Immature natural killer cell (primary cell): ENCODE data around the gene STYXL2. TPM values are rescaled to one million over a fixed set of nuclear protein-coding genes. Genes with fewer than 3 reads are reported as not detected.
A peak's percentile ranks its signal among the peaks of the same experiment; 100 is the strongest.

Experiments used
- DNase-seq, 3 donors: peaks; one replicate each; pipeline ENCODE4 v3.0.0; 2022; ENCODE audit warnings: mixed read lengths in 1 of 3
- H3K27ac Mint-ChIP-seq, 6 donors: one replicate each; pipeline ENCODE4 v1.8.0; 2020; ENCODE audit warnings: mixed read lengths in 6 of 6, mild to moderate bottlenecking in 5 of 6, inconsistent platforms in 4 of 6, moderate library complexity in 3 of 6
- H3K27me3 Mint-ChIP-seq, 3 donors: one replicate each; pipeline ENCODE4 v1.8.0; 2020 to 2021; ENCODE audit warnings: low read depth in 3 of 3, mild to moderate bottlenecking in 3 of 3, mixed read lengths in 3 of 3, moderate library complexity in 3 of 3, inconsistent platforms in 1 of 3
- H3K36me3 Mint-ChIP-seq, 3 donors: one replicate each; pipeline ENCODE4 v1.8.0; 2020; ENCODE audit warnings: mixed read lengths in 3 of 3, inconsistent platforms in 2 of 3, mild to moderate bottlenecking in 2 of 3
- H3K4me1 Mint-ChIP-seq, 2 donors: one replicate each; pipeline ENCODE4 v1.8.0; 2020; ENCODE audit warnings: inconsistent platforms in 2 of 2, mild to moderate bottlenecking in 2 of 2, mixed read lengths in 2 of 2, moderate library complexity in 1 of 2
- H3K4me3 Mint-ChIP-seq, 5 donors: one replicate each; pipeline ENCODE4 v1.8.0; 2020; ENCODE audit warnings: mild to moderate bottlenecking in 5 of 5, mixed read lengths in 5 of 5, inconsistent platforms in 3 of 5, moderate library complexity in 3 of 5
- H3K9me3 Mint-ChIP-seq, 6 donors: one replicate each; pipeline ENCODE4 v1.8.0; 2020; ENCODE audit warnings: mild to moderate bottlenecking in 6 of 6, mixed read lengths in 6 of 6, inconsistent platforms in 4 of 6, moderate library complexity in 3 of 6
- polyA plus RNA-seq, 3 donors: library from polyadenylated mRNA; unstranded; fragments of 300-500 nt; fragmentation: Illumina TruSeq; gene quantifications; one replicate each; pipeline ENCODE4 v1.2.3, GENCODE V29; 2021

The STYXL2 gene
- polyA plus RNA-seq, 3 donors from 2014 or later, result not detected

DNA sequence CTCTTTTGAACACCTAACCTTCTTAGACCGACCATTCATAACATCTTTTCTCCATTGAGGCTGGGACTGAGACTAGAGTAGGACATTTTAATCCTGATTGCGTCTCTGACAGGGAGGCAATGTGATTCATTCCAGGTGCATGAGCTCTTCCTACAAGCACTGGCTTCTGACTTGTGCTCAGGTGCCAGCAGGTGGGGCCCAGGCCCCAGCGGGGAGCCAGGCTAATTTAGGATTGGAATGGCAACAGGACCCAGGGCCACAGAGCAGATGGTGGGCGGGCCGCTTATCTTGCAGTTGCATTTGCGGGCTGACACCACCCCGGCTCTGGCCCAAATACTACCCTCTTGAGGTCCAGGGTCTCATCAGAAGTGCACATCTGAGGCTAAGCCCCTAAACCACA, 7.8 kb upstream of the STYXL2 start:
- Mint-ChIP-seq H3K36me3 (peaks cover 2 to 9% (median 8%) of the 10 kb centered on the region in 3 donors), H3K27ac (no peak overlapping the region), H3K4me3 (no peak overlapping the region), H3K4me1 (peaks cover 24 to 32% of the 10 kb centered on the region in 2 donors), H3K9me3 (no peaks in the 10 kb centered on the region), H3K27me3 (no peaks in the 10 kb centered on the region)
- no peak for DNase-seq

DNA sequence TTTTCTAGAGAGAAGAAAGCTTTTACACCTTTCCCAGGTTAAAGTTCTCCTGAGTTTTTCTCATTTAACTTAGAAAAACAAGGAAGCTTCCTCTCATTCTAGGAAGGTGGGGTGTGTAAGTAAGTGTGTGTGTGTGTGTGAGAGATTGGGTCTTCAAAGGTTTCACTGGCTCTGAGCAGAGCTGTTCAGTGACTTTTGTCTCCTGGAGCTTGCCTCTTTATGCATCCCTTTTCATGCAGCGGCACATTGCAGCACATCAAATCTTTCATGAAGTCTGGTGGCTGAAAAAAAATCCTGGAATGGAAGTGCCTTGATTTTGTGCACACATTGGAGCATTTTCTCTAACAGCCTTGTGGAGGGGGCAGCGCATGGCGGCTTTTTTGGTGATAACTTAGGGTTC, 7.1 kb upstream of the STYXL2 start:
- no peaks in the 10 kb centered on the region for H3K27me3 Mint-ChIP-seq
- no peaks in the 10 kb centered on the region for H3K9me3 Mint-ChIP-seq
- no peak overlapping the region for H3K4me3 Mint-ChIP-seq
- peaks cover 2 to 6% (median 6%) of the 10 kb centered on the region in 3 donors for H3K36me3 Mint-ChIP-seq
- H3K4me1 Mint-ChIP-seq, result peaks cover 28 to 35% of the 10 kb centered on the region in 2 donors
- DNase-seq, result no peak
- peak overlapping the region in 2 of 6 donors; percentile 46 to 47 for H3K27ac Mint-ChIP-seq

DNA sequence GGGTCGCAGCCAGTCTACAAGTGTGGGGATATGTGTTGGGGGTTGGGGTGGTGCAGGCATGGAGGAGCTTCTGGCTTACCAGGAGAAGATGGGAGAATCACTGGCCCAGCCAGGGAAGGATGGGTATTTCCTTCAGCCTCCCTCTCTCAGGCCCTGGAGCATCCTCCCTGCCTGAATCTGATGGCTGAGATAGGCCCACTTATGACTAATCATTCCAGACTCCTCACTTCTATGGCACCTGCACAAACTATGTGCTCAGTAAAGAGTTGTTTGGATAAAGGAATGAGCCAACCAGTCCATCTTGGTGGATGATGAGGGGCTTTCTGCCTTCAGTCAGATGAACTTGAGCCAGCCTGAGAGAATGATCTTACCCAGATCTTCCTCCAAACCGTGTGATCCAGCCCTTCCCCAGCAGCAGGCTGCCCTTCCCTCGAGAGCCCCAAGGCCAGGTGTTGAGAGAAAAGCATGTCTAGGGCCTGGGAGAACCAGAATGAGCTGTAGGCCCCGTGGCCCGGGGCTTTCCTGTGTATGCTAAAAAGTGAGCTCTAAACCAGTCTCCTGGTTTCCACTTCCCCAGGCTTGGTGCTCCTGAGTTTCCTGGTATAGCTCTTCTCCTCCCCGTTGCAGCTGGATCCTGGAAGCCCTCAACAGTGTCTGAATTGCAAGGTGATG, 5.0 kb upstream of the STYXL2 start:
- DNase-seq, result no peak
- Mint-ChIP-seq H3K27ac (peak overlapping the region in 5 of 6 donors; percentile 17 to 97 (median 93)), H3K27me3 (no peaks in the 10 kb centered on the region), H3K9me3 (no peaks in the 10 kb centered on the region), H3K4me3 (peak overlapping the region in 3 of 5 donors; percentile 16 to 75 (median 22)), H3K36me3 (no peaks in the 10 kb centered on the region), H3K4me1 (peaks cover 37 to 38% of the 10 kb centered on the region in 2 donors)

DNA sequence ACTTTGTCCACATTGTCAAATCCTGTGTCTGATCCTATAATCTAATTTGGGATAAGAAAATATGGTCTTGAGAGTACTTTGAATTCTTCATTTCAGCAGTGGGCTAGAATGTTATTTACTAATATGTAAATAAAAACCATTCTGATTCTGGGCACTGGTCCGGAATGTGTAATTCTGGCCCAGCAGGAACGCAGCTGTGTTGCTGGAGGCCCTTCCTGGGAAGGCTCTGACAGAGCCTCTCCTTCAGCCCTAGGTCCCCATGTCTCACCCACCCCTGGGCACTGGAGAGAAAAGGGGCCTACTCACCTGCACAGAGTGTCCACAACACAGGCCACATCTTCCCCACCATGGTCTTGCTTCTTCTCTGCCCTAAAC, 3.9 kb upstream of the STYXL2 start:
- no peak for DNase-seq
- H3K27me3 Mint-ChIP-seq, result no peaks in the 10 kb centered on the region
- no peaks in the 10 kb centered on the region for H3K9me3 Mint-ChIP-seq
- peak overlapping the region; percentile 28 to 75 (median 60) for H3K4me3 Mint-ChIP-seq
- H3K4me1 Mint-ChIP-seq, result peaks cover 39 to 41% of the 10 kb centered on the region in 2 donors
- no peaks in the 10 kb centered on the region for H3K36me3 Mint-ChIP-seq
- H3K27ac Mint-ChIP-seq, result peak overlapping the region; percentile 85 to 98 (median 94)

DNA sequence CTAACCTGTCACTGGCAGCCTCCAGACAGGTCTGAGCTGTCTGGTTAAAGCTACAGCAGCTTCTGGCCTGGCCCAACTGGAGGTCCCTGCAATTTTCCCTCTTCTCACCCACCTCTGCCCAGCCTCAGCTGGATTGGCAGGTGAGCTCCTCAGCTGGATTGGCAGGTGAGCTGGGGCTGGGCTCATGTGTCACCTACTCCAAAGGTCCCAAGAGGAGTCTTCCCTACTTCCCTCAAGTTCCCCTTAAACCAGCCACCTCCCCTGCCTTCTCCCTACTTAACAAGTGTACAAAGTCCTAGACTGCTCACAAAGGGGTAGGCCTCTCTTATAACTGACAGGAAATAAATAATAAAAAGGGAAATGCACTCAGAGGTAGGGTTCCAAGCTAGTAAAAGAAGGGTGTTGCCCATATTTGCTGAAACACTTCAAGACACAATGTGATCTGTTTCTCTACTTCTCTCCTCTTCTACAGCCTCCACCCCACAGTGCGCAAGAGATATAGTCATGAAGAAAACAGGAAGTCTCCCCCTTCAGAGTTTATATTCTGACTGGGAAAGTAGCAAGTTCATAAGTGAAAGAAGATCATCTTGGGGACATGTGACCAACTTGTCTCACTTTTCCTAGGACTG, 3.4 kb upstream of the STYXL2 start, which contains the start of gene GPA33:
TSS of gene GPA33 (minus strand) at position 64 of the 629 bp plus-strand sequence. CDS start 90 bp downstream, outside the sequence.
- Mint-ChIP-seq H3K27ac (peak within 1 kb of the TSS; percentile 85 to 98 (median 94)), H3K4me1 (peaks cover 44 to 46% of the 10 kb centered on the region in 2 donors), H3K27me3 (no peaks in the 10 kb centered on the region), H3K36me3 (no peaks in the 10 kb centered on the region), H3K4me3 (peak within 1 kb of the TSS; percentile 28 to 75 (median 60)), H3K9me3 (no peaks in the 10 kb centered on the region)
- DNase-seq, result peak; percentile 37 to 58 (median 42)

DNA sequence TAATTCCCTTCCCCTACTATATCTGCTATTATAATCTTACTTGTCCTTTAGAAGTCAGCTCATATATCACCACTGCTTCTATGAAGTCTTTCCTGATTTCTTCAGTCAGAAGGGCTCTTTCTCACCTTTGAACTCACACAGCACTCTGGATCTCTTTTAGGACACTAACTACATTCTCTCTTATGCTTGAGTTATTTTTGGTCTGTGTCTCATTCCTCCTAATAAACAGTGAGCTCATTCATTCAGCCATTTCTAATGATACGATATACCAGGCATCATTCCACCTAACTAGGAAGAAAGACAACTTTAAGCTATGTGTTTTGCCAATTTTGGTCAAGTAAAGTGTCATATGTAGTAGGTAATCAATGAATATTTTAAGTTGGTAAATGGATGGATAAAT, 1.2 kb upstream of the STYXL2 start:
- Mint-ChIP-seq H3K27ac (peak overlapping the region in 4 of 6 donors; percentile 10 to 64 (median 58)), H3K36me3 (no peaks in the 10 kb centered on the region), H3K4me1 (peaks cover 46% of the 10 kb centered on the region in 2 donors), H3K9me3 (no peaks in the 10 kb centered on the region), H3K4me3 (no peak overlapping the region), H3K27me3 (no peaks in the 10 kb centered on the region)
- no peak for DNase-seq

DNA sequence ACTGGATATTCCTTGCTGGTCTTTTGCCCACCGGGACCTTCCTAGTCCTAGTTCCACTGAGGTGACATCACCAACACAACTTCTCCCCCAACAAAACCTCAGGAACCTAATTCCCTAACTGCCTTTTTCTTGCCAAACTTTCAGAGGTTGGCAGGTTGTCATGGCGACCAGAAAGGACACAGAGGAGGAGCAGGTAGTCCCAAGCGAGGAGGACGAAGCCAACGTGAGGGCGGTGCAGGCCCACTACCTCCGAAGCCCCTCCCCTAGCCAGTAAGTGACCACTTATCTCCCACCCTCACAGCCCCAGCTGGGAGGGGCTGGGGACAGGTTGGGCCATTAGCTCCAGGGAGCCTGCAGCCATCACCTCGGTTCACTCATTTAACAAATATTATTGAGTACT, 815 bp downstream of the STYXL2 start:
- no peaks in the 10 kb centered on the region for H3K27me3 Mint-ChIP-seq
- H3K27ac Mint-ChIP-seq, result peak overlapping the region in 2 of 6 donors; percentile 34 to 75
- H3K36me3 Mint-ChIP-seq, result no peaks in the 10 kb centered on the region
- no peak for DNase-seq
- H3K4me3 Mint-ChIP-seq, result no peak overlapping the region
- H3K9me3 Mint-ChIP-seq, result no peaks in the 10 kb centered on the region
- H3K4me1 Mint-ChIP-seq, result peaks cover 32 to 36% of the 10 kb centered on the region in 2 donors

DNA sequence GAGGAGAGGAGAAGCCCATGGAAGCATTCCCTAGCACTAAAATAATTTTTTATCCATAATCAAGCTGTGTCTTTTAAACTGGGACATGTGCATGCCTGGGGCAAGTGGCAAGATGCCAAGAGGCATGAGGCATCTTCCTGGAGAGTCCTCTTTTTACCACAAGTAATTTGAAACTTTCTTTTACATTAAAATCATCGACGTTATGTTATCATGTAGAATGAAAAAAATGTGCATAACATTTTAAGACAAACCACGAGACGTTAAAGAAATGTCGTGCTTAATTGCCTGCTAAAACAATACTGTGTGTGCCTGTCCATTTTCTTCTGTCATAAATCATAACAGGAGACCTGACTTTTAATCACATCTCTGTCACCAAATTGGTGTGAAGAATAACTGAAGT, 1.5 kb downstream of the STYXL2 start:
- Mint-ChIP-seq H3K36me3 (no peaks in the 10 kb centered on the region), H3K27ac (peak overlapping the region in 1 of 6 donors; percentile 9), H3K27me3 (no peaks in the 10 kb centered on the region), H3K4me3 (no peak overlapping the region), H3K4me1 (peaks cover 25 to 29% of the 10 kb centered on the region in 2 donors), H3K9me3 (no peaks in the 10 kb centered on the region)
- DNase-seq, result no peak

DNA sequence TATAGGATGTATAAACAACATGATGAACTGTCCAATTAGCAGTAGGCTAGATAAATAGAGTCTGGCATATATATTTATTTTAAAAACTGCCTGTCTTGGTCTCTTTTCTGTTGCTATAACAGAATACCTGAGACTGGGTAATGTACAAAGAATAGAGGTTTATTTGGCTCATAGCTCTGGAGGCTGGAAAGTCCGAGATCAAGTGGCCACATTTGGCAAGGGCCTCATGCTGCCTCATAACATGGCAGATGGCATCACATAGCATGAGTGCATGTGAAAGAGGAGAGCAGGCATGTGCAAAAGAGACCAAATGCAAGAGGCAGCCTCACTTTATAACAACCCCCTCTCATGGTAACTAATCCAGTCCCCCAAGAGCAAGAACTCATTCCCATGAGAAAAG, 6.0 kb downstream of the STYXL2 start:
- no peak overlapping the region for H3K27ac Mint-ChIP-seq
- no peaks in the 10 kb centered on the region for H3K9me3 Mint-ChIP-seq

DNA sequence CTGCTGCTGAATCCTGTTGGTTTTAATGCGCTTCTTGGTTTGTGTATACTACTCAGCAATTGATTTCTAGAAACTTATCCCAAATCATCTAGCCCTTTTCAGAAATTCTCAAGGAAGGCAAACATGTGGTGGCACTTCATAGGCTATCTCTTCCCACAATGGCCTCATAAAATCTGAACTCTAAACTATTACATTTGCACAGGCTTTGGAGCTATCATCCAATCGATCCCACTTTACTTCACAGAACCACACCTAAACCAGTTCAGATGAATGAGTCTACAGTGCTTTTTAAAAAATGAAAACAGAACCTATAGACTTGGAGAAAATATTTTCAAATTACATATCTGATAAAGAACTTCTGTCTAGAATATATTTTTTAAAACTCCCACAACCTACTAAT, 6.9 kb downstream of the STYXL2 start:
- peaks cover 0 to 3% (median 0%) of the 10 kb centered on the region in 3 donors for H3K27me3 Mint-ChIP-seq
- H3K36me3 Mint-ChIP-seq, result no peaks in the 10 kb centered on the region
- H3K27ac Mint-ChIP-seq, result no peak overlapping the region
- no peak for DNase-seq
- no peak overlapping the region for H3K4me3 Mint-ChIP-seq
- H3K9me3 Mint-ChIP-seq, result no peaks in the 10 kb centered on the region
- peaks cover 22 to 25% of the 10 kb centered on the region in 2 donors for H3K4me1 Mint-ChIP-seq

More for the DNA sequence above, 6.0 kb downstream of the STYXL2 start:
- no peak overlapping the region for H3K4me3 Mint-ChIP-seq
- DNase-seq, result no peak
- H3K4me1 Mint-ChIP-seq, result peaks cover 20 to 24% of the 10 kb centered on the region in 2 donors
- H3K36me3 Mint-ChIP-seq, result no peaks in the 10 kb centered on the region
- peaks cover 0 to 3% (median 0%) of the 10 kb centered on the region in 3 donors for H3K27me3 Mint-ChIP-seq

DNA sequence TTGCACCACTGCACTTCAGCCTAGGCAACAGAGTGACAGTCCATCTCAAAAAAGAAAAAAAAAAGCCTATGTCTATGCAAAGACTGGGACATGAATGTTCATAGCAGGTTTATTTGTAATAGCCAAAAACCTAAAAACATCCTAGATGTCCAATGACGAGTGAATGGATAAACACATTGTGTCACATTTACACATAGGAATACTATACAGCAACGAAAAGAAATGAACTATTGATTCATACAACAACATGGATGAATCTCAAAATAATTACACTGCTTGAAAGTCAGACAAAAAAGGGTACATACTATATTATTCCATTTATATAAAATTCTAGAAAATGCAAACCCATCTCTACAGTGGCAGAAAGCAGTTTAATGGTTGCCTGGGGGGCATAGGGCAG, 7.9 kb downstream of the STYXL2 start:
- Mint-ChIP-seq H3K9me3 (no peaks in the 10 kb centered on the region), H3K27ac (no peak overlapping the region), H3K27me3 (peaks cover 0 to 3% (median 0%) of the 10 kb centered on the region in 3 donors)

DNA sequence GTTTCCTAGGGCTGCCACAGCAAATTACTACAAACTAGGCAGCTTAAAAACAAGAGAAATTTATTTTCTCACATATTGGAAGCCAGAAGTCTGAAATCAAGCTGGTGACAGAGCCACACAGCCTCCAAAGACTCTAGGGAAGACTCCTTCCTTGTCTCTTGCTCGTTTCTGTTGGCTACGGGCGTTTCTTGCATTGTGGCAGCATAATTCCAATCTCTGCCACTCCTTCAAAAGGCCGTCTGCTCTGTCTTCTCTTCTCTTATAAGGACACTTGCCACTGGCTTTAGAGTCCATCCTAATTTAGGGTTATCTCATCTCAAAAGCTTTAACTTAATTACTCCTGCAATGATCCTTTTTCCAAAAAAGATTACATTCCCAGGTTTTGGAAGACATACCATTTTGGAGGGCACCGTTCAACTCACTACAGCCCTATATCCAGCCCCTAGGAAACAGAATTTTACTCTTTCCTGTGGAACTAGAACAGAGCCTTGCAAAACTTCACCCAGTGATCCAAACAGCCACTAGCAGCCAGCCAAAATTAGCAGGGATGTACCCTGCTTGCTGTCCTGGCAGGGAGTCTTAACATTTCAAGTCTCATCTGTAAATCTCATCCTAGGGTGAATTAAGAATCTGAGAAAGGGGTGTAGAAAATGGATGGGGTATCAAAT, 9.2 kb downstream of the STYXL2 start:
- H3K9me3 Mint-ChIP-seq, result no peaks in the 10 kb centered on the region
- H3K36me3 Mint-ChIP-seq, result no peaks in the 10 kb centered on the region
- peaks cover 25 to 26% of the 10 kb centered on the region in 2 donors for H3K4me1 Mint-ChIP-seq
- DNase-seq, result no peak
- H3K27me3 Mint-ChIP-seq, result peaks cover 0 to 3% (median 0%) of the 10 kb centered on the region in 3 donors
- H3K27ac Mint-ChIP-seq, result no peak overlapping the region
- H3K4me3 Mint-ChIP-seq, result no peak overlapping the region

More for the DNA sequence above, 7.9 kb downstream of the STYXL2 start:
- Mint-ChIP-seq H3K36me3 (no peaks in the 10 kb centered on the region), H3K4me1 (peaks cover 25 to 26% of the 10 kb centered on the region in 2 donors), H3K4me3 (no peak overlapping the region)
- no peak for DNase-seq

DNA sequence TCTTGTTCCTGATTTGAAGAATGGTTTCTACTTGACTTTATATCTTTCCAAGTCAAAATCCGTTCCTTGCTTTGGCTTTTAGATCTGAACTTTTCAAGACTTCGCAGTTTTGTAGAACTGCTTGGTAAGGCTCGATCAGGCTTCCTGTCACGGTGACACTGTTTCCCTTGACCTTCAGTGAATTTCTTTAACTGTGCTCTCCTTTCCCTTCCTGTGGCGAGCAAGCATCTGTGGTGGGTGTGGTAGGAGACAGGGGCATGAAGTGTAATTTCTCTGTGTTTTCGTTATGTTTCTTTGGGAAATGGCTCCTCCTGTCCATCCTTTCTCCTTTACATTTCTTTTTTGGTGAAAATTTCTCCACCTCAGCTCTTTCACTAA, 10.4 kb downstream of the STYXL2 start:
- DNase-seq, result peak in 1 of 3 donors; percentile 14
- H3K4me3 Mint-ChIP-seq, result peak overlapping the region; percentile 47 to 69 (median 66)
- H3K4me1 Mint-ChIP-seq, result peaks cover 35 to 36% of the 10 kb centered on the region in 2 donors
- H3K27ac Mint-ChIP-seq, result peak overlapping the region; percentile 3 to 77 (median 60)
- H3K36me3 Mint-ChIP-seq, result no peaks in the 10 kb centered on the region
- H3K27me3 Mint-ChIP-seq, result peaks cover 0 to 3% (median 0%) of the 10 kb centered on the region in 3 donors
- peaks cover 0 to 3% (median 0%) of the 10 kb centered on the region in 6 donors for H3K9me3 Mint-ChIP-seq
